Neural progenitor cell (in vitro differentiated cells): Measurements from ENCODE around the gene SYNRG. TPM values are rescaled to one million over a fixed set of nuclear protein-coding genes. Genes with fewer than 3 reads are reported as not detected.

Source experiments
- DNase-seq: peaks from one replicate; pipeline ENCODE4 v3.0.0-alpha.2; 2016; ENCODE audit warnings: low spot score
- H2AFZ ChIP-seq: fragments of 200-600 bp; sonication (generic); replicated peaks from 2 replicates; pipeline ENCODE4 v1.6.1; 2016; ENCODE audit warnings: antibody characterized with exemption
- H3F3A ChIP-seq: fragments of 200-600 bp; sonication (generic); 2 replicates; pipeline ENCODE4 v1.6.1; 2016; ENCODE audit warnings: antibody characterized with exemption, low read depth
- H3K27ac ChIP-seq: fragments of 200-600 bp; sonication (generic); 2 replicates; pipeline ENCODE4 v1.5.1; 2016; ENCODE audit warnings: mild to moderate bottlenecking
- H3K27me3 ChIP-seq: fragments of 200-600 bp; sonication (generic); 2 replicates; pipeline ENCODE4 v1.6.1; 2016; ENCODE audit warnings: mild to moderate bottlenecking, moderate library complexity
- H3K36me3 ChIP-seq: fragments of 200-600 bp; sonication (generic); 2 replicates; pipeline ENCODE4 v1.5.1; 2016
- H3K4me1 ChIP-seq: fragments of 200-600 bp; sonication (generic); 2 replicates; pipeline ENCODE4 v1.6.1; 2016; ENCODE audit warnings: mixed run types
- H3K4me2 ChIP-seq: fragments of 200-600 bp; sonication (generic); 2 replicates; pipeline ENCODE4 v1.6.1; 2016
- H3K4me3 ChIP-seq: fragments of 200-600 bp; sonication (generic); 2 replicates; pipeline ENCODE4 v1.5.1; 2016
- H3K79me2 ChIP-seq: fragments of 200-600 bp; sonication (generic); 2 replicates; pipeline ENCODE4 v1.6.1; 2016; ENCODE audit warnings: low read depth
- H3K9ac ChIP-seq: fragments of 200-600 bp; sonication (generic); 2 replicates; pipeline ENCODE4 v1.6.1; 2016
- H3K9me3 ChIP-seq: fragments of 200-600 bp; sonication (generic); 2 replicates; pipeline ENCODE4 v1.5.1; 2016; ENCODE audit warnings: low read depth
- H4K20me1 ChIP-seq: fragments of 200-600 bp; sonication (generic); 2 replicates; pipeline ENCODE4 v1.6.1; 2016; ENCODE audit warnings: low read depth
- H3K27ac Mint-ChIP-seq: 3 replicates; pipeline ENCODE4 v1.8.0; 2021; ENCODE audit warnings: mixed read lengths
- H3K27me3 Mint-ChIP-seq: 2 replicates; pipeline ENCODE4 v1.8.0; 2022; ENCODE audit warnings: low read depth, mild to moderate bottlenecking, inconsistent platforms, moderate library complexity, mixed read lengths; ENCODE audit not compliant: insufficient read depth
- H3K36me3 Mint-ChIP-seq: 3 replicates; pipeline ENCODE4 v1.8.0; 2021; ENCODE audit warnings: mixed read lengths
- H3K4me1 Mint-ChIP-seq: 3 replicates; pipeline ENCODE4 v1.8.0; 2021; ENCODE audit warnings: mixed read lengths
- H3K4me3 Mint-ChIP-seq: 3 replicates; pipeline ENCODE4 v1.8.0; 2021; ENCODE audit warnings: mild to moderate bottlenecking, moderate library complexity, mixed read lengths
- H3K9me3 Mint-ChIP-seq: 3 replicates; pipeline ENCODE4 v1.8.0; 2020; ENCODE audit warnings: mixed read lengths
- CTCF ChIP-seq: fragments of 200-600 bp; sonication (generic); IDR thresholded peaks from 2 replicates; pipeline ENCODE4 v1.5.1; 2017; ENCODE audit warnings: antibody characterized with exemption, mild to moderate bottlenecking
- EZH2 ChIP-seq: fragments of 200-600 bp; sonication (generic); IDR thresholded peaks from 2 replicates; pipeline ENCODE4 v1.6.1; 2017; ENCODE audit warnings: antibody characterized with exemption, mild to moderate bottlenecking, moderate library complexity
- EZH2phosphoT487 ChIP-seq: fragments of 200-600 bp; sonication (generic); IDR thresholded peaks from 2 replicates; pipeline ENCODE4 v1.6.1; 2017; ENCODE audit warnings: antibody characterized with exemption
- total RNA-seq: library from RNA; depleted of rRNA; stranded (reverse); fragments of >200 nt; gene quantifications from 2 replicates; pipeline ENCODE4 v1.2.3, GENCODE V29; 2015; ENCODE audit warnings: low replicate concordance

Gene SYNRG
- total RNA-seq, 1 donor from 2014 or later: 22.4 TPM

- Mint-ChIP-seq H3K36me3 (peaks cover 40% of the 10 kb centered on the region), H3K27me3 (no peaks in the 10 kb centered on the region), H3K9me3 (peaks cover 9% of the 10 kb centered on the region), H3K4me3 (no peak overlapping the region), H3K4me1 (no peaks in the 10 kb centered on the region), H3K27ac (no peak overlapping the region)
- Histone ChIP-seq H3K4me3 (no peak overlapping the region), H3K36me3 (peaks cover 36% of the 10 kb centered on the region), H3K9ac (no peak overlapping the region), H3K4me1 (no peaks in the 10 kb centered on the region), H3K9me3 (no peaks in the 10 kb centered on the region), H3F3A (peaks cover 4% of the 10 kb centered on the region), H3K79me2 (no peaks in the 10 kb centered on the region), H2AFZ (no peak overlapping the region), H3K27me3 (no peaks in the 10 kb centered on the region), H4K20me1 (no peaks in the 10 kb centered on the region), H3K27ac (no peak overlapping the region), H3K4me2 (no peak overlapping the region)
- no peak for DNase-seq
- no peak for TF ChIP-seq EZH2
- no peak for TF ChIP-seq CTCF
- no peak for TF ChIP-seq EZH2phosphoT487
Measured at GRCh38 chr17:37571674-37572073, 37.5 kb downstream of the SYNRG start.

- Mint-ChIP-seq H3K4me1 (no peaks in the 10 kb centered on the region), H3K27ac (no peak overlapping the region), H3K4me3 (no peak overlapping the region), H3K9me3 (peaks cover 9% of the 10 kb centered on the region), H3K27me3 (no peaks in the 10 kb centered on the region), H3K36me3 (peaks cover 36% of the 10 kb centered on the region)
- Histone ChIP-seq H3F3A (peaks cover 4% of the 10 kb centered on the region), H2AFZ (no peak overlapping the region), H3K4me1 (no peaks in the 10 kb centered on the region), H3K27ac (no peak overlapping the region), H3K4me3 (no peak overlapping the region), H3K36me3 (peaks cover 33% of the 10 kb centered on the region), H3K4me2 (no peak overlapping the region), H4K20me1 (no peaks in the 10 kb centered on the region), H3K9ac (no peak overlapping the region), H3K27me3 (no peaks in the 10 kb centered on the region), H3K79me2 (no peaks in the 10 kb centered on the region), H3K9me3 (no peaks in the 10 kb centered on the region)
- peak; percentile 67 for DNase-seq
- TF ChIP-seq EZH2phosphoT487 (no peak), CTCF (peak; percentile 68)
Measured at GRCh38 chr17:37570527-37571093, 38.6 kb downstream of the SYNRG start.

- Histone ChIP-seq H3K27ac (no peak overlapping the region), H3K4me2 (no peak overlapping the region), H2AFZ (no peak overlapping the region), H3K9ac (no peak overlapping the region), H3K36me3 (peaks cover 28% of the 10 kb centered on the region), H3K79me2 (no peaks in the 10 kb centered on the region), H3K4me3 (no peak overlapping the region), H3K4me1 (no peaks in the 10 kb centered on the region), H3K9me3 (no peaks in the 10 kb centered on the region), H3F3A (peaks cover 4% of the 10 kb centered on the region), H3K27me3 (no peaks in the 10 kb centered on the region), H4K20me1 (no peaks in the 10 kb centered on the region)
- Mint-ChIP-seq H3K4me1 (no peaks in the 10 kb centered on the region), H3K36me3 (peaks cover 32% of the 10 kb centered on the region), H3K27me3 (peaks cover 6% of the 10 kb centered on the region), H3K27ac (no peak overlapping the region), H3K9me3 (peaks cover 4% of the 10 kb centered on the region), H3K4me3 (no peak overlapping the region)
- TF ChIP-seq CTCF (no peak), EZH2phosphoT487 (no peak), EZH2 (no peak)
- no peak for DNase-seq
Measured at GRCh38 chr17:37568350-37569053, 40.7 kb downstream of the SYNRG start.
